CD8-positive, alpha-beta memory T cell (primary cell): ENCODE measurements around the gene DOK7. TPM values are rescaled to one million over a fixed set of nuclear protein-coding genes. Genes with fewer than 3 reads are reported as not detected.
"Not testable (repeated sequence)": the region's sequence is repeated elsewhere in the genome, so short reads cannot be mapped to it uniquely, and the experiment has no call there.

Experiments used
- CTCF ChIA-PET: fragments of 350-600 bp; sonication (Branson Sonifier 250); formaldehyde crosslinking; loops from one replicate; lab custom pipeline; 2021; ENCODE audit warnings: antibody characterized with exemption; lab: Charles Lee
- POLR2A ChIA-PET: fragments of 350-600 bp; sonication (Branson Sonifier 250); formaldehyde crosslinking; loops from one replicate; lab custom pipeline; 2021; ENCODE audit warnings: antibody characterized with exemption; lab: Charles Lee
- DNase-seq, 5 donors: peaks; one replicate each; pipeline versions ENCODE4 v3.0.0 to v3.0.0-alpha.2; 2020 to 2022; ENCODE audit warnings: mixed read lengths in 1 of 5
- H3K27ac ChIP-seq: one replicate; pipeline ENCODE4 v1.7.0; 2013; ENCODE audit warnings: low read depth, mild to moderate bottlenecking, low read length, moderate library complexity
- H3K27me3 ChIP-seq: 2 replicates; pipeline ENCODE4 v1.7.0; 2013; ENCODE audit warnings: low read length, mild to moderate bottlenecking; ENCODE audit not compliant: insufficient read depth, poor library complexity, severe bottlenecking
- H3K36me3 ChIP-seq: 2 replicates; pipeline ENCODE4 v1.7.0; 2013; ENCODE audit warnings: mild to moderate bottlenecking, low read length, moderate library complexity; ENCODE audit not compliant: insufficient read depth
- H3K4me1 ChIP-seq: 2 replicates; pipeline ENCODE4 v1.7.0; 2013; ENCODE audit warnings: mild to moderate bottlenecking, low read length, moderate library complexity; ENCODE audit not compliant: insufficient read depth
- H3K4me3 ChIP-seq: 2 replicates; pipeline ENCODE4 v1.7.0; 2013; ENCODE audit warnings: mild to moderate bottlenecking, low read length
- H3K9me3 ChIP-seq: 2 replicates; pipeline ENCODE4 v1.7.0; 2013; ENCODE audit warnings: mild to moderate bottlenecking, low read length
- H3K27ac Mint-ChIP-seq, 8 donors: one replicate each; pipeline ENCODE4 v1.8.0; 2020 to 2021; ENCODE audit warnings: mixed read lengths in 8 of 8, mild to moderate bottlenecking in 6 of 8, inconsistent platforms in 3 of 8, moderate library complexity in 3 of 8
- H3K27me3 Mint-ChIP-seq, 2 donors: one replicate each; pipeline ENCODE4 v1.8.0; 2020 to 2021; ENCODE audit warnings: mixed read lengths in 2 of 2, mild to moderate bottlenecking in 1 of 2, moderate library complexity in 1 of 2
- H3K36me3 Mint-ChIP-seq, 3 donors: one replicate each; pipeline ENCODE4 v1.8.0; 2020 to 2021; ENCODE audit warnings: mixed read lengths in 3 of 3, inconsistent platforms in 1 of 3, mild to moderate bottlenecking in 1 of 3
- H3K4me1 Mint-ChIP-seq, 3 donors: one replicate each; pipeline ENCODE4 v1.8.0; 2020 to 2021; ENCODE audit warnings: mixed read lengths in 3 of 3, inconsistent platforms in 1 of 3, mild to moderate bottlenecking in 1 of 3
- H3K4me3 Mint-ChIP-seq, 7 donors: one replicate each; pipeline ENCODE4 v1.8.0; 2020 to 2021; ENCODE audit warnings: mixed read lengths in 7 of 7, mild to moderate bottlenecking in 6 of 7, moderate library complexity in 4 of 7, inconsistent platforms in 2 of 7
- H3K9me3 Mint-ChIP-seq, 5 donors: one replicate each; pipeline ENCODE4 v1.8.0; 2020 to 2022; ENCODE audit warnings: mixed read lengths in 5 of 5, mild to moderate bottlenecking in 3 of 5, moderate library complexity in 2 of 5, inconsistent platforms in 1 of 5
- polyA plus RNA-seq: library from polyadenylated mRNA; unstranded; fragments of 300-500 nt; fragmentation: Illumina TruSeq; gene quantifications from one replicate; pipeline ENCODE4 v1.2.3, GENCODE V29; 2021
- total RNA-seq, 2 experiments: library from RNA; stranded (reverse); gene quantifications; one replicate each; pipeline ENCODE4 v1.2.3, GENCODE V29; 2021

DOK7 gene
- total and polyA plus RNA-seq, 3 experiments from 2014 or later: not detected

GRCh38 chr4:3535812-3536211 lies 72.7 kb downstream of the DOK7 start:
- H3K4me1 ChIP-seq: peaks cover 16% of the 10 kb centered on the region
- H3K9me3 ChIP-seq, DNase-seq, H3K27me3 ChIP-seq, H3K27me3 Mint-ChIP-seq, H3K4me3 Mint-ChIP-seq, H3K27ac ChIP-seq, H3K4me3 ChIP-seq, CTCF ChIA-PET, POLR2A ChIA-PET, H3K36me3 ChIP-seq, H3K9me3 Mint-ChIP-seq, H3K36me3 Mint-ChIP-seq: not testable (repeated sequence)
- Mint-ChIP-seq H3K4me1 (peaks cover 14 to 25% (median 17%) of the 10 kb centered on the region in 3 donors), H3K27ac (peak overlapping the region in 1 of 8 donors; percentile 15)

GRCh38 chr4:3538906-3539305 lies 75.8 kb downstream of the DOK7 start:
- POLR2A ChIA-PET, CTCF ChIA-PET: not testable (repeated sequence)

GRCh38 chr4:3543415-3543814 lies 80.3 kb downstream of the DOK7 start:
- DNase-seq, POLR2A ChIA-PET, H3K36me3 ChIP-seq, H3K27me3 ChIP-seq, CTCF ChIA-PET, H3K4me3 Mint-ChIP-seq, H3K27me3 Mint-ChIP-seq, H3K4me1 ChIP-seq, H3K4me3 ChIP-seq, H3K36me3 Mint-ChIP-seq, H3K9me3 ChIP-seq, H3K4me1 Mint-ChIP-seq, H3K27ac Mint-ChIP-seq, H3K9me3 Mint-ChIP-seq, H3K27ac ChIP-seq: not testable (repeated sequence)

More at GRCh38 chr4:3538906-3539305, 75.8 kb downstream of the DOK7 start:
- H3K36me3 Mint-ChIP-seq, H3K4me3 Mint-ChIP-seq, H3K4me1 Mint-ChIP-seq, H3K27ac ChIP-seq, H3K9me3 ChIP-seq, H3K27me3 Mint-ChIP-seq, H3K27me3 ChIP-seq, H3K4me3 ChIP-seq, H3K4me1 ChIP-seq, H3K9me3 Mint-ChIP-seq, H3K27ac Mint-ChIP-seq, DNase-seq, H3K36me3 ChIP-seq: not testable (repeated sequence)

Other genes starting within 250 kb of the DOK7 start
- gene MSANTD1, start 214.1 kb upstream of the DOK7 start, total RNA-seq: under 1 TPM; 0.38 to 0.46 TPM
- not detected for gene MSANTD1, start 214.1 kb upstream of the DOK7 start, polyA plus RNA-seq
- 1 to 10 TPM; 2.3 to 2.4 TPM for gene RGS12, start 170.3 kb upstream of the DOK7 start, total RNA-seq
- 3.0 TPM for gene RGS12, start 170.3 kb upstream of the DOK7 start, polyA plus RNA-seq
- gene HGFAC, start 21.3 kb upstream of the DOK7 start, total RNA-seq: not detected
- gene HGFAC, start 21.3 kb upstream of the DOK7 start, polyA plus RNA-seq: not detected
- 10 to 100 TPM; 89.0 to 94.9 TPM for gene LRPAP1, start 69.1 kb downstream of the DOK7 start, total RNA-seq
- gene LRPAP1, start 69.1 kb downstream of the DOK7 start, polyA plus RNA-seq: 140 TPM